22Rv1 (cell line): ENCODE results near the gene EXOC4.

ENCODE experiments used
- CTCF ChIP-seq: fragments of 450-650 bp; IDR thresholded peaks from 2 replicates; pipeline ENCODE4 v1.5.1; 2017; ENCODE audit warnings: mild to moderate bottlenecking
- ZFX ChIP-seq: fragments of 450-650 bp; IDR thresholded peaks from 2 replicates; pipeline ENCODE4 v1.6.1; 2017; ENCODE audit warnings: antibody characterized with exemption, borderline replicate concordance

- TF ChIP-seq CTCF, result no peak
- no peak for TF ChIP-seq ZFX
Measured at GRCh38 chr7:133602291-133602690, 349.4 kb downstream of the EXOC4 start.
